ENCODE data around the gene STK16. TPM values are rescaled to one million over a fixed set of nuclear protein-coding genes. Genes with fewer than 3 reads are reported as not detected.

Gene STK16
- total and polyA plus RNA-seq, 2 experiments from 2014 or later = 15.8 to 28.5 TPM

DNA sequence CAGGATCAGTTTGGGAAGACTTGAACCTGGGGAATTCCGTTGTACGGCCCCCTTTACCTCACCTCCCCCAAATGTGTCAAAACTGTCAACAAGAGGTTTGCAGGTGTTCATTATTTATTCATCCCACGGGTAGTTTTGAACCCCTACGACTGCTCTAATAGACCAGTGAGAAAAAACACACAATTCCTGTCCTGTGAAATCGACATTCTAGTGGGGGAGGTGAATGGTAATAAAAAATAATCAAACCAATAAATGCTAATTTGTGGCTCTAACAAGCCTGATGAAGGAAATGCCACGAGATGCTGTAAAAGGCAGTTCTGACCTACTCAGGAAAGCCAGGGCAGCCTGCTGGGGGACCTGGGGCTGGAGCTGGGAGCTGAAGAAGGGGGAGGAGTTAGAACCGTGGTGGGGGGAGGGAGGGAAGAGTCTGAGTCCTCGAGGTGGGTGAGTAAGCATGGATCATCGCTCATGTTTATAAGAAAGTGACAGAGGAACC, 33.4 kb downstream of the STK16 start:
- Histone ChIP-seq H3K27ac (peak overlapping the region; percentile 97), H3K9me3 (ENCODE audit: low read depth) (no peaks in the 10 kb centered on the region), H3K4me1 (ENCODE audit: low read depth) (peaks cover 16% of the 10 kb centered on the region), H3K36me3 (peaks cover 13% of the 10 kb centered on the region), H3K4me3 (peak overlapping the region; percentile 76), H3K27me3 (no peaks in the 10 kb centered on the region)
- TF ChIP-seq, protein P1, sequence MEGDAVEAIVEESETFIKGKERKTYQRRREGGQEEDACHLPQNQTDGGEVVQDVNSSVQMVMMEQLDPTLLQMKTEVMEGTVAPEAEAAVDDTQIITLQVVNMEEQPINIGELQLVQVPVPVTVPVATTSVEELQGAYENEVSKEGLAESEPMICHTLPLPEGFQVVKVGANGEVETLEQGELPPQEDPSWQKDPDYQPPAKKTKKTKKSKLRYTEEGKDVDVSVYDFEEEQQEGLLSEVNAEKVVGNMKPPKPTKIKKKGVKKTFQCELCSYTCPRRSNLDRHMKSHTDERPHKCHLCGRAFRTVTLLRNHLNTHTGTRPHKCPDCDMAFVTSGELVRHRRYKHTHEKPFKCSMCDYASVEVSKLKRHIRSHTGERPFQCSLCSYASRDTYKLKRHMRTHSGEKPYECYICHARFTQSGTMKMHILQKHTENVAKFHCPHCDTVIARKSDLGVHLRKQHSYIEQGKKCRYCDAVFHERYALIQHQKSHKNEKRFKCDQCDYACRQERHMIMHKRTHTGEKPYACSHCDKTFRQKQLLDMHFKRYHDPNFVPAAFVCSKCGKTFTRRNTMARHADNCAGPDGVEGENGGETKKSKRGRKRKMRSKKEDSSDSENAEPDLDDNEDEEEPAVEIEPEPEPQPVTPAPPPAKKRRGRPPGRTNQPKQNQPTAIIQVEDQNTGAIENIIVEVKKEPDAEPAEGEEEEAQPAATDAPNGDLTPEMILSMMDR (IDR thresholded peaks at IDR 0.05; ENCODE audit: low read depth, low read length) = no peak
- DNase-seq (ENCODE audit: low read depth in 1 of 2, low spot score in 1 of 2) = no peak

DNA sequence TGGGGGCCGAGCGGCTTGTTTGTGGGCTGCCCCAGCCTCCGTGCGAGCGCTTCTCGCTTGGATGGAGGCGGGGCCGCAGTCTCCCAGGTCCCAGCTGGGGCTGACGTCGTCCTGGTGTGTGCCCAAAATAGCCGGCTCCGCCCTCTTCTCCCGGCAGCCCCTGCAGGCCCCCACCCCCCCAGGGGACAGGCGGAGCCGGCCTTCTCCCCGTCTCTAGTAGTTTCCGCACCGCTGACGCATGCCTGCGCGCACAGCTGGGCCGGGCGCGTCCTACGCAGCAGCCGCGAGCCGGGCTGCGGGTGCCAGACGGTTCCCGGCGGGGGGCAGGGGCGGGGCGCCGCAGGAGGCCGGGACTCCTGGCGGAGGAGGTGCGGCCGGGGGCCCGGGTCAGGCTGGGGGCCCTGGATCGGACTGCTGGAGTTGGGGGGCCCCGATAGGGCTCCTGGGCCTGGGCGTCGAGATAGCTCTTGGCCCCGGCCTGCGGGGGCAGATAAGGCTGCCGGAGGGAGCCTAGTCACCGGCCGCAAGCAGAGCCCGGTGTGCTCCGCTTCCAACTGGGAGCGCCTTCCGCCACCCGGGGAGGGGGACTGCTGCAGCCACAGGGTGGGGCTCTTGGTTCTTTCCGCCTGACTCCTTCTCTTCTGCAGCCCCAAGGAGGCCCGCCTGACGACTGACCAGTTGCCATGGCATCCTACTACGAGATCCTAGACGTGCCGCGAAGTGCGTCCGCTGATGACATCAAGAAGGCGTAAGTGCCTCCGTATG, 34.1 kb downstream of the STK16 start, which contains the start of gene DNAJB2:
Gene DNAJB2 (plus strand): TSS at position 216 of the 765 bp plus-strand sequence. CDS start 468 bp downstream, at position 684.
- Histone ChIP-seq H3K27ac (peak within 1 kb of the TSS; percentile 97), H3K4me1 (ENCODE audit: low read depth) (peaks cover 13% of the 10 kb centered on the region), H3K4me3 (peak within 1 kb of the TSS; percentile 76), H3K9me3 (ENCODE audit: low read depth) (no peaks in the 10 kb centered on the region), H3K27me3 (no peaks in the 10 kb centered on the region), H3K36me3 (peaks cover 13% of the 10 kb centered on the region)
- DNase-seq (ENCODE audit: low read depth in 1 of 2, low spot score in 1 of 2) = peak; percentile 99 to 100
- TF ChIP-seq, protein P1 (IDR thresholded peaks at IDR 0.05; ENCODE audit: low read depth, low read length) = peak; percentile 22

DNA sequence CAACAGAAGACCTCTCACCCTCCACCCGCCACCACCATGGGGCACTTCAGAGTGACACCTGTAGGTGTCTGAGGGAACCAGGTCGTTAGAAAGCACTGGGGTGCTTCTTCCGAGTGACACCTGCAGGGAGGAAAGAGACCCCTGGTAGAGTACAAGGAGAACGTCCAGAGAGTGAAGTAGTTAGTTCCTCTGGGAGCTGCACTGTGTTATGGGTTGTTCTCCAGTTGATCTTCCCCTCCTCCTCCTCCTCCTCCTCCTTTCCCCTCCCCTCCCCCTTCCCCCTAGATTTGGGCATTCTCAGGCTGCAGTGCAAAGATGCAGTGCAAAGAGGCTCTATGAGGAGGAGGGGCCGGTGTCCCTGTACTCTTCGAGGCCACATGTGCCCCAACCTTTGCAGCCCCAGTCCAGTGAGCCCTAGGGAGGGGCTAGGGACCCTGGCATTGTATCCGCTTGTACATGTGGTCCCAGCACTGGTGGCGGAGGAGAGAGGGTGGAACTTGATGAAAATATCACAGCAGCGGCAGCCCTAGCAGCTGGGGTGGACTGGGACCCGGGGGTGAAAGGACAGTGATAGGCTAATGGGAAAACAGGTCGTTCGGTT, 34.7 kb downstream of the STK16 start:
- no peaks in the 10 kb centered on the region for H3K27me3 ChIP-seq
- TF ChIP-seq, protein P1 (IDR thresholded peaks at IDR 0.05; ENCODE audit: low read depth, low read length) = no peak
- H3K27ac ChIP-seq = peak overlapping the region; percentile 97
- peaks cover 11% of the 10 kb centered on the region for H3K4me1 ChIP-seq (ENCODE audit: low read depth)
- DNase-seq (ENCODE audit: low read depth in 1 of 2, low spot score in 1 of 2) = no peak
- H3K4me3 ChIP-seq = peak overlapping the region; percentile 76
- peaks cover 20% of the 10 kb centered on the region for H3K36me3 ChIP-seq
- no peaks in the 10 kb centered on the region for H3K9me3 ChIP-seq (ENCODE audit: low read depth)

DNA sequence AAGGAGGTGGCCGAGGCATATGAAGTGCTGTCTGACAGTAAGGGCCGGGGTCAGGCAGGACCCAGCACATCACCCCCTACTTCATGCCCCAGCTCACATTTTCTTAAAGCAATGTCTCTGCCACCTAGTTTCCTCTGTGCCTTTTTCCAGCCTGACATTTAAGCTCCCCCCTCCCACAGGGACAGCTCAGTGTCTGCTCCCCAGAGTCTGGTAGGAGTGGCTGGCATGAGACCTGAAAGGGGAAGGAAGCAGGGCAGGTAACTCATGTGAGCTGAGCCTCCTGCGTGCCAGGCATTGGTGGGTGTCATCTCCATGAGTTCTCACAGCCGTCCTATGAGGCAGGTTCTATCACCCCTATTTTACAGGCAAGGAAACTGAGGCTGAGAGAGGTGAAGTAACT, 35.4 kb downstream of the STK16 start:
- Histone ChIP-seq H3K27ac (no peak overlapping the region), H3K36me3 (peaks cover 20% of the 10 kb centered on the region), H3K27me3 (no peaks in the 10 kb centered on the region), H3K4me1 (ENCODE audit: low read depth) (peaks cover 11% of the 10 kb centered on the region), H3K4me3 (no peak overlapping the region), H3K9me3 (ENCODE audit: low read depth) (no peaks in the 10 kb centered on the region)
- TF ChIP-seq, protein P1 (IDR thresholded peaks at IDR 0.05; ENCODE audit: low read depth, low read length) = no peak
- DNase-seq (ENCODE audit: low read depth in 1 of 2, low spot score in 1 of 2) = no peak

DNA sequence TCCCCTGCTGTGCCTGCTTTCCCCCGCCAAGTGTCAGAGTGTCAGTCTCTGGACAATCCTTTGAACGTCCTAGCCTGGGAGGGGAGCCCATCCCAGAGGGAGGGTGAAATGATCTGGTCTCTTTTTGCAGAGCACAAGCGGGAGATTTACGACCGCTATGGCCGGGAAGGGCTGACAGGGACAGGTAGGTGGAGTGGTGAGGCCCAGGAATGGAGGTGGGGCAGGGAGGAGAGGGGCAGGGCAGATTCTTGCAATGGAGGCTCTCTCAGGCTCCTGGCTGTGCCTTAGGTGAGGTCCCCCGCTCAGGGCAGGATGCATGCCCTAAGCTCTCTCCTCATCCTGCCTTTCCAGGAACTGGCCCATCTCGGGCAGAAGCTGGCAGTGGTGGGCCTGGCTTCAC, 36.3 kb downstream of the STK16 start:
- Histone ChIP-seq H3K4me1 (ENCODE audit: low read depth) (peaks cover 11% of the 10 kb centered on the region), H3K4me3 (no peak overlapping the region), H3K9me3 (ENCODE audit: low read depth) (no peaks in the 10 kb centered on the region), H3K27me3 (no peaks in the 10 kb centered on the region), H3K36me3 (peaks cover 20% of the 10 kb centered on the region), H3K27ac (no peak overlapping the region)
- TF ChIP-seq, protein P1 (IDR thresholded peaks at IDR 0.05; ENCODE audit: low read depth, low read length) = no peak
- DNase-seq (ENCODE audit: low read depth in 1 of 2, low spot score in 1 of 2) = no peak
